ENCODE measurements around the gene SSH3.

SSH3 gene

DNA sequence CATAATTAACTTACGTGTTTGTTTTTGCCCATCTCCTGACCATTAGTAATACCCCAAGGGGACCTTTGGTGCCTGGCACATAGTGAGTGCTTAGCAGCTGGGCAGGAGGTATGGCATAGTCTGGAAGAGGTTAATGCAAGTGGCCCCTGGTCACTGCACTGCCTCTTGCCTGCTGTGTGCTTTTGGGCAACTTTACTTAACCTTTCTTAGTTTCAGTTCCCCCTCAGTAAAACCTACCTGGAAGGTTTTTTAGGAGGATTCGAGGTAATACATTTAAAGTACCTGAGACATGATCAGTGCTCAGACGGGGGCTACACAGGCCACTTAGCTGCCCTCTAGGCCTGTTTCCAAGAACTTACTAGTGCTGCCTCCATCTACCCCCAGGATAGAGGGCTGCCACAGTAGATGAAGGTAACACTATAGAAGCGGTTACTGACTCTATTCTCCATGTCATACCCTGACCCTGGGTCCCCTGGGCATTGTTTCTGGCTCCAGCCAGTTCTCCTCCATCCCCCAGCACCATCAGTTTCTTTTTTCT lies 46.7 kb downstream of the SSH3 start:
- H3K27ac ChIP-seq (ENCODE audit: low read length): no peak overlapping the region

DNA sequence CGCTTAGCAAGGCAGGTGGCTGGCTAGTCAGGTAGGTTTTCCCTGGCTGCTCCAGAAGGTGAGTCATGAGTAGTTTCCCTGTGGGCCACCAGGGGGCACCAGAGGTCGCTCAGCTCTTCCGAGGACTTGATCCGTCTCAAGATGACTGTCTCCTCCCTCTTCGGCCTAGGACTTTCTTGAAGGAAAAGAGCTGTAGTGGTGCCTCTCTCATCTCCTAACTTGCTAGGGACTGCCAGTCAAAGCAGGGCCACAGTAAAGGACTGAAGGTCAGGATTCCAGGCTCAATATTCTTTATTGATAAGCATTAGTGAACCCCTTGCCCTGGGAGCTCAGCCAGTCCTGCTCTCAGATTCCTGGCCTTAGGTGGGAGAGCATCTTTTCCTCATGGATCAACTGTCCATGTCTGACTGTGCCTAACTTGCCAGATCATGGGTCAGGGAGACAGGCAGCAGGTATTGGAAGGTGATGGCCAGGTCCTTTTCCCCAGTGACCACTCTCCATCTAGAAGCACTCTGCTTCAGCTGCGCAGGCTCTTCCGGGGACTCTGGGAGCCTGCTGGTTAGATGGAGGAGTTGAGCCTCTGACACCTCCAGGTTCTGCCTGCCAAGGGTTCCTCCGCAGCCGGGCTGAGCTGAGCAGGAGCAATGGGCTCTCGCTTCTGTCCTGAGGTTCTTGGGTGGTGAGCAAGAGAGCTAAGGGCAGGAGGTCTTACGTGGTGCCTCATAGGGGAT lies 48.1 kb downstream of the SSH3 start:
- Histone ChIP-seq H3K4me1 (ENCODE audit: control insufficient read depth, insufficient read depth, low read length) (peaks cover 4% of the 10 kb centered on the region; the same call in 1 of the 2 replicates), H3K4me3 (ENCODE audit: low read length) (no peak overlapping the region), H3K36me3 (ENCODE audit: control insufficient read depth, insufficient read depth, low read length) (no peaks in the 10 kb centered on the region), H3K27ac (ENCODE audit: low read length) (no peak overlapping the region), H3K27me3 (ENCODE audit: control insufficient read depth, insufficient read depth, low read length) (no peaks in the 10 kb centered on the region), H3K9me3 (ENCODE audit: control insufficient read depth, insufficient read depth, low read length) (no peaks in the 10 kb centered on the region)
- no peak for DNase-seq (ENCODE audit: low read depth, low spot score)
- no CpG with 5 or more reads among the region's 11 CpGs for WGBS (ENCODE audit: insufficient coverage, insufficient read length)

More for the DNA sequence above, 46.7 kb downstream of the SSH3 start:
- no CpG with 5 or more reads among the region's 4 CpGs for WGBS (ENCODE audit: insufficient coverage, insufficient read length)
- Histone ChIP-seq H3K4me1 (ENCODE audit: control insufficient read depth, insufficient read depth, low read length) (peaks cover 4% of the 10 kb centered on the region; the same call in 1 of the 2 replicates), H3K27me3 (ENCODE audit: control insufficient read depth, insufficient read depth, low read length) (no peaks in the 10 kb centered on the region), H3K4me3 (ENCODE audit: low read length) (no peak overlapping the region), H3K36me3 (ENCODE audit: control insufficient read depth, insufficient read depth, low read length) (no peaks in the 10 kb centered on the region), H3K9me3 (ENCODE audit: control insufficient read depth, insufficient read depth, low read length) (no peaks in the 10 kb centered on the region)
- no peak for DNase-seq (ENCODE audit: low read depth, low spot score)

DNA sequence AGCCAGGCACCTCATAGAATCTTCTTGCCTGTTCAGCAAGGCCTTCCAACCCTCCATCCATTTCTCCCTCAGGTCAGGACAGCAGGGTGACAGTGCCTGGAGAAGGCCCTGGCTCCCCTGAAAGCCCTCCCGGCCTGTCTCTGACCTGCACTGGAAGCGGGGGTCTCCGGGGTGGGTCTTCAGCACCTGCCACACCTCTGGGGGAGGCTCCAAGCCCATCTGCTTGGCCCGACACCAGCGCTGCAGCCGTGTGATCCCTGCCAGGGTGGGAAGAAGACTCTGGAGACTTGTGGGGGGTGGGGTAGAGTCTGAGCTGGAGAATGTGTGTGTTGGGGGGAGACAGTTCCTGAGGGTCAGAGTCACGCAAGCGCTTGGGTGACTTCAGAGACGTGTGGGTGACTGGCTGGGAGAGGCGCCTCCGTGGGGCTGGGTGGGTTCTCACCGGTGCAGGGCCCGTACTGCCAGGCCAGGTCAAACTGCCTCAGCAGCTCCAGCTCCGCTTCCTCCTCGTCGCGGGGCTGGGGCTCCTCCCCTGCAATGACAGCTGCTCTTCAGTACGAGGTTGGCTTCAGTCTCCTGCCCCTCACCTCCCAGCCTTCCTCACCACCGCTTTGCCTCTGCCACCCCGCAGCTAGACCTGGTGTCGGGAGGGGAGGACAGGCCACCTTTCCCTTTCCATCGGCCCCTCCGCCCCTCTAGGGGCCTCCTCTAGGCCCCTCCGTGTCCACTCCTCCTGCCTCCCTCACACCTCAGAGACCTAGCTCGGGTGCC lies 49.4 kb downstream of the SSH3 start:
- no peaks in the 10 kb centered on the region for H3K9me3 ChIP-seq (ENCODE audit: control insufficient read depth, insufficient read depth, low read length)
- peaks cover 8% of the 10 kb centered on the region; the same call in 1 of the 2 replicates for H3K4me1 ChIP-seq (ENCODE audit: control insufficient read depth, insufficient read depth, low read length)
- H3K27me3 ChIP-seq (ENCODE audit: control insufficient read depth, insufficient read depth, low read length): no peaks in the 10 kb centered on the region
- WGBS (ENCODE audit: insufficient coverage, insufficient read length): no CpG with 5 or more reads among the region's 25 CpGs
- peak overlapping the region; percentile 68; the same call in 1 of the 2 replicates for H3K4me3 ChIP-seq (ENCODE audit: low read length)
- no peaks in the 10 kb centered on the region for H3K36me3 ChIP-seq (ENCODE audit: control insufficient read depth, insufficient read depth, low read length)
- no peak for DNase-seq (ENCODE audit: low read depth, low spot score)
- H3K27ac ChIP-seq (ENCODE audit: low read length): no peak overlapping the region

DNA sequence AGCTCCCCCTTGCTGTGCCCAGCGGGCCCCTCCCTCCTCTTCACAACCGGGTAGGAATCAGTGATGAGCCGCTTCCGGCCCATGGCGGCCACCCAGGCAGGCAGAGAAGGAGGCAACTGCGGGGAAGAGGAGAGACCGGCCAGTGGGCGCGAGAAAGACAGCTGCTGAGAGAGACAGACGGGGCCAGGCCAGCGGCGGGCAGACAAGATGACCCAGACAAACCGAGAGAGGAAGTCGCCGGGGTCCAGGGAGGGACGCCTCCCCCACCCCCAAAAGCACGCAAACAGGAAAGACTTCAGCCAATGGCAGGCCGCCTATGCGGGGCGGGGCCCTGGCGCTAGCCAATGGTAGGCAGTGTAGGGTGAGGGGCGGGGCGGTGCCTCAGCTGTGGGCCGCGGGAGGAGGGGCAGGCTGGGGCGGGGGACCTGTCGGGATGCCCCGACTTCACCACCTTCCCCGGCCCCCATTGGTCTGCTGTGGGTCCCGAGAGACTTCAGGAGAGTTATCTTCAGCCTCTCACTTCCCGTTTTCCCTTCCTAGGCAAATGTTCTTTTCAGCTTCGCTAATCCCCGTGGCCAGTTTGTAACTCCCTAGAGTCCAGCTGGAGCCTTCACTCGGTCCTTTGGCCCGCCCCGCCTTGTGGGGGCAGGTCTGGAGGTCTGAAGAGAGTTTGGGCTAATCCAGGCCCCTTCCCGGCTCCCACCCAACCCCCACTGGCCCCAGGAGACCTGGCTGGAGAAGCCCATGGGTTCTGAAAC lies 50.2 kb downstream of the SSH3 start, which contains the start of gene POLD4:
Gene POLD4 (minus strand): TSS at position 230 of the 758 bp plus-strand sequence. CDS start 147 bp downstream, at position 83.
- no CpG with 5 or more reads among the region's 37 CpGs for WGBS (ENCODE audit: insufficient coverage, insufficient read length)
- no peak for DNase-seq (ENCODE audit: low read depth, low spot score)
- Histone ChIP-seq H3K27ac (ENCODE audit: low read length) (no peak within 1 kb of the TSS), H3K36me3 (ENCODE audit: control insufficient read depth, insufficient read depth, low read length) (no peaks in the 10 kb centered on the region), H3K4me1 (ENCODE audit: control insufficient read depth, insufficient read depth, low read length) (peaks cover 8% of the 10 kb centered on the region; the same call in 1 of the 2 replicates), H3K27me3 (ENCODE audit: control insufficient read depth, insufficient read depth, low read length) (no peaks in the 10 kb centered on the region), H3K4me3 (ENCODE audit: low read length) (peak within 1 kb of the TSS; percentile 68; the same call in 1 of the 2 replicates), H3K9me3 (ENCODE audit: control insufficient read depth, insufficient read depth, low read length) (no peaks in the 10 kb centered on the region)

DNA sequence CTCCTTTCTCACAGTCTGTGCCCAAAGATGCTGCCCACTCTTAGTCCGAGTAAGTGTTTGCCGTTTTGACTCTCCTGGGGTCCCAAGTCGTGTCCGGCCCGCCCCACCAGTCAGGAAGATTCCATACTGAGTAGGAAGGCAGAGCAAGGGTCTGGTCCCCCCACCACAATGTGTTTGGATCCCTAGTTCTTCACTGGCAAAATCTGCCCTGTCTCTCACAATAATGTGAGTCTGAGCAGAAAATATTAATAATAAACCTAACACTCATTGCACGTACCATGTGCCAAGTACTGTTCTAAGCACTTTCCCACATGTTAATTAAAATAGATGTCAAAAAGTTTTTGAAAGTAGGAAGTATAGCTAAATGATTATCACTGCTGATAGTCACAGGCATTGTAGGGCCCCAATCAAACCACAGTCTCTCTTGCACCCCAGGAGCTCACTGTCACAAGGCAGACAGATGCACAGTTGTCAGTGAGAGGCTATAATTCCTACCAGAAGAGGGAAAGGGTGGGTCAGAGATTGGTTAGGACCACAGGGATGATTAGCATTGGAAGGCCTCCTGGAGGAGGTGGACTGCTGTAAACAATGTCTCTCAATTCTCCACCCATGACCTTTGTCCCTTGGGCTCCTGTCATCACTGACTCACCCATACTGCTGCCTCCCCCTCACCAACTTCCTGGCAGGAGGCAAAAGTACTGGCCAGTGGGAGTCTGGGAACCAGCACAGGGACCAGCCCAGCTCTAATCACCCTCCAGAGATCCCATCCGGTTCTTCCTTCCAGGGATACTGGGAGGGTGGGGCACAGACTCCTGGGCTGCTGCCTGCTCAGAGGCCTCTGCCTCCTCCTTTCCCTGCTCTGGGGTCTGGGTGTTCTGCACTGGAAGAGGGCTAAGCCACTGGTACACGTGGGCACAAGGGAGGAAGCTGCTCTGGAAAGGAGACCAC lies 51.0 kb downstream of the SSH3 start:
- Histone ChIP-seq H3K4me3 (ENCODE audit: low read length) (peak overlapping the region; percentile 36; the same call in 1 of the 2 replicates), H3K9me3 (ENCODE audit: control insufficient read depth, insufficient read depth, low read length) (no peaks in the 10 kb centered on the region), H3K27ac (ENCODE audit: low read length) (no peak overlapping the region), H3K27me3 (ENCODE audit: control insufficient read depth, insufficient read depth, low read length) (no peaks in the 10 kb centered on the region), H3K36me3 (ENCODE audit: control insufficient read depth, insufficient read depth, low read length) (no peaks in the 10 kb centered on the region), H3K4me1 (ENCODE audit: control insufficient read depth, insufficient read depth, low read length) (peaks cover 8% of the 10 kb centered on the region; the same call in 1 of the 2 replicates)
- DNase-seq (ENCODE audit: low read depth, low spot score): no peak
- WGBS (ENCODE audit: insufficient coverage, insufficient read length): no CpG with 5 or more reads among the region's 8 CpGs

DNA sequence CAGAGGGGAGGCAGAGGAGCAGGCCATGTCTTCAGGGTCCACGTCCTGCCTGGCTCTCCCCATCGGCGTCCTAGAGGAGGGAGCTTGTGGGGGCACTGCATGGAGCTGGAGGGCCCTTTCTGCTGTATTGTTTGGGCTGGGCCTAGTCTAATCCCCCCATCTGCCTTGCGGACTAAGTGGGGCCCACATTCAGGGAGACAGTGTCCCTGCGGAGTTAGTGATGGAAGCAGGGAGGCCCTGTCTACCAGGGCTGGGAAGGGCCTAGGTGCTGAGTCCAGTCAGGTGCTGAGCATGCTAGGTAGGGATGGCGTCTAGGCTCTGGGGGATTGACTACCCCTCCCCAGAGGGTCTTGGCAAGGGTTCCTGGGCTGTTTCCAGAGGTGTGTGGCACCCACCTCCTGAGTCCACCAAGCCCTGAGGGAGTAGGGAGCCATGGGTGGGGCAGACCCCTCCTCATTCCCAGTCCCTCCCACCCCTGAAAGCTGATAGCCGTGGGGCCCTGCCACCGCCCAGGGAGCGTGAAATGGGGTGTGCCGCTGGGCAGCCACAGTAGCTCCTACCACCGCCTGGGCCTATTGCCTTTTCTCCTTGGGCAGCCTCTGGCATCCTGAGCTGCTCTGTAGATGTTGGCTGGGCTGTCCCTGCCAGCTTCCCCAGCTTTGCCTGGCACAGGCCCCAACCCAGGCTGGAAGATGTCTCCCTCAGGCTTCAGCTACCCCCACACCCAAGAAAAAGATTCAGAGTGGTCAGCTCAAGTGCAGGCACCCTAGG lies 51.9 kb downstream of the SSH3 start:
- Histone ChIP-seq H3K36me3 (ENCODE audit: control insufficient read depth, insufficient read depth, low read length) (no peaks in the 10 kb centered on the region), H3K27ac (ENCODE audit: low read length) (no peak overlapping the region), H3K9me3 (ENCODE audit: control insufficient read depth, insufficient read depth, low read length) (no peaks in the 10 kb centered on the region), H3K4me3 (ENCODE audit: low read length) (no peak overlapping the region), H3K4me1 (ENCODE audit: control insufficient read depth, insufficient read depth, low read length) (peaks cover 8% of the 10 kb centered on the region; the same call in 1 of the 2 replicates), H3K27me3 (ENCODE audit: control insufficient read depth, insufficient read depth, low read length) (no peaks in the 10 kb centered on the region)
- no CpG with 5 or more reads among the region's 11 CpGs for WGBS (ENCODE audit: insufficient coverage, insufficient read length)
- DNase-seq (ENCODE audit: low read depth, low spot score): no peak

DNA sequence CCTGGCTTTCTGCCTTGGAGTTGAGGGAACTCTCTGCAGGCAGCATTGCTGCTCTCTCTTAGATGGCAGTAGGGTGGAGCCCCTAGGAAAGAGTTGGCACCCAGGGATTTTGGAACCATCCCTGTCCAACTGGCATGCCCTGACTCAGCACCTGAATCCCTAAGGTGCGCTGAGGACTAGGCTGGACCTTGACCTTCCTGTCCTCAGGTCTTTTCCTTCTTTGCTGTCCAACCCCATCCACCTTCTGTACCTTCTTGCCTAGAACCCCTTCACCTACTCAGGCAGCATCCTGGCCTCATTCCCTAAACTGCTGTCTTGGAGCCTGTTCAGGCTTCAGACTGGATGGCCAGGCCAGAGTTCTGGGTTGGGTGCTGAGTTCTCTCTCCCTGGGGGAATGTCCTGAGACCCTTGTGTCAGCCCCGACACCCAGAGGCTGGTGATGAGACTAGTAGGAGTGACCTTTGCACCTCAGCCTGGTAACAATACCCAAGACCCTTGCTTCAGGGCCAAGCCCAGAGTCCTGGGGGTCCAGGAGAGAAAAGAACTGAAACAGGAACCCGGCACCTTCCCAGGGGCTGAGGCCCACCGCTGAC lies 52.6 kb downstream of the SSH3 start:
- peaks cover 8% of the 10 kb centered on the region; the same call in 1 of the 2 replicates for H3K4me1 ChIP-seq (ENCODE audit: control insufficient read depth, insufficient read depth, low read length)
- no peak overlapping the region for H3K27ac ChIP-seq (ENCODE audit: low read length)
- H3K27me3 ChIP-seq (ENCODE audit: control insufficient read depth, insufficient read depth, low read length): no peaks in the 10 kb centered on the region
- no peaks in the 10 kb centered on the region for H3K9me3 ChIP-seq (ENCODE audit: control insufficient read depth, insufficient read depth, low read length)
- H3K4me3 ChIP-seq (ENCODE audit: low read length): no peak overlapping the region
- H3K36me3 ChIP-seq (ENCODE audit: control insufficient read depth, insufficient read depth, low read length): no peaks in the 10 kb centered on the region
- DNase-seq (ENCODE audit: low read depth, low spot score): no peak
- no CpG with 5 or more reads among the region's 4 CpGs for WGBS (ENCODE audit: insufficient coverage, insufficient read length)

DNA sequence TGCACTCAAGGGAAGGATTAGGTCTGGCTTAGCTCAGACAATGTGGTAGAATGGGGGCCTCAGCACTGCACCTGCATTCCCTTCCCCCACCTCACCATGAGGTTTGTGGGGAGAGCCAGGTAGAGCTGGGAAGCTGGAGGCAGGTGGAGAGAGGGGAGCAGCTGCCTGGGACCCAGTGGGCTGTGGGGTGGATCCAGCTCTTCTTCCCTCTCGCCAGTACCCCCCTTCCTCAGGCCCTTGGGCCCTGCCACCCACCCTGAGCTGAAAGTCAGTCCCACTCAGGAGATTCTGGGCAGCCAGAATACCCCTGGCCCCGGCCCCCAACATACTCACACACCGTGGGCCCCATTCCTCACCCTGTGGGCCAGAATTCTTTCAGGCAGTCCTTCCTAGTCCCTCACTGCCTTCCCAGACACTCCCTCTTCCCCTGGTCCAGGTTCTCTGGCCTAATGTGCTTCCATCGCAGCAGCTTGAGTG lies 53.1 kb downstream of the SSH3 start:
- H3K4me1 ChIP-seq (ENCODE audit: control insufficient read depth, insufficient read depth, low read length): peaks cover 8% of the 10 kb centered on the region; the same call in 1 of the 2 replicates
- H3K4me3 ChIP-seq (ENCODE audit: low read length): no peak overlapping the region
- no CpG with 5 or more reads among the region's 4 CpGs for WGBS (ENCODE audit: insufficient coverage, insufficient read length)
- DNase-seq (ENCODE audit: low read depth, low spot score): no peak
- H3K9me3 ChIP-seq (ENCODE audit: control insufficient read depth, insufficient read depth, low read length): no peaks in the 10 kb centered on the region
- H3K27me3 ChIP-seq (ENCODE audit: control insufficient read depth, insufficient read depth, low read length): no peaks in the 10 kb centered on the region
- H3K27ac ChIP-seq (ENCODE audit: low read length): no peak overlapping the region
- no peaks in the 10 kb centered on the region for H3K36me3 ChIP-seq (ENCODE audit: control insufficient read depth, insufficient read depth, low read length)
